PC-9 (cell line): ENCODE measurements around the gene GBE1. TPM values are rescaled to one million over a fixed set of nuclear protein-coding genes. Genes with fewer than 3 reads are reported as not detected.

Experiments
- BruUV-seq: library from RNA; stranded (reverse); fragments of 400-500 nt; replicated peaks from 2 replicates; lab custom pipeline; 2021; lab: Mats Ljungman, UMichigan
- CTCF ChIA-PET: fragments of 300-600 bp; sonication (Branson Sonifier 250); formaldehyde crosslinking; loops from one replicate; lab custom pipeline; 2022; ENCODE audit warnings: antibody characterized with exemption; lab: Charles Lee
- POLR2A ChIA-PET: fragments of 300-600 bp; sonication (Branson Sonifier 250); formaldehyde crosslinking; loops from one replicate; lab custom pipeline; 2022; ENCODE audit warnings: antibody characterized with exemption; ENCODE audit not compliant: unreplicated experiment; lab: Charles Lee
- DNase-seq, 2 experiments: peaks; one replicate each; pipeline versions ENCODE4 v3.0.0 to v3.0.0-alpha.2; 2015 to 2022; ENCODE audit warnings: mixed read lengths in 1 of 2
- H2AFZ ChIP-seq: fragments of 200-600 bp; sonication (generic); 2 replicates; pipeline ENCODE4 v1.8.1; 2017; ENCODE audit warnings: antibody characterized with exemption
- H3F3A ChIP-seq: fragments of 200-600 bp; sonication (generic); 2 replicates; pipeline ENCODE4 v1.8.1; 2017; ENCODE audit warnings: antibody characterized with exemption, mild to moderate bottlenecking, low read depth; ENCODE audit not compliant: insufficient read depth
- H3K27ac ChIP-seq: fragments of 200-600 bp; sonication (generic); 2 replicates; pipeline ENCODE4 v1.6.1; 2016; ENCODE audit warnings: mixed run types
- H3K27me3 ChIP-seq: fragments of 200-600 bp; sonication (generic); 2 replicates; pipeline ENCODE4 v1.6.1; 2016; ENCODE audit warnings: low read depth, mixed run types; ENCODE audit not compliant: insufficient read depth
- H3K36me3 ChIP-seq: fragments of 200-600 bp; sonication (generic); 2 replicates; pipeline ENCODE4 v1.6.1; 2016; ENCODE audit warnings: low read depth, mixed run types
- H3K4me1 ChIP-seq: fragments of 200-600 bp; sonication (generic); replicated peaks from 2 replicates; pipeline ENCODE4 v1.6.1; 2016; ENCODE audit warnings: mixed run types; ENCODE audit not compliant: insufficient read depth
- H3K4me2 ChIP-seq: fragments of 200-600 bp; sonication (generic); 2 replicates; pipeline ENCODE4 v1.6.1; 2017; ENCODE audit warnings: mixed run types
- H3K4me3 ChIP-seq: fragments of 200-600 bp; sonication (generic); 2 replicates; pipeline ENCODE4 v1.6.1; 2016; ENCODE audit warnings: mixed run types
- H3K79me2 ChIP-seq: fragments of 200-600 bp; sonication (generic); 2 replicates; pipeline ENCODE4 v1.6.1; 2017; ENCODE audit warnings: low read depth, mixed run types
- H3K9me2 ChIP-seq: fragments of 200-600 bp; sonication (generic); 2 replicates; pipeline ENCODE4 v1.8.1; 2017; ENCODE audit warnings: mild to moderate bottlenecking; ENCODE audit not compliant: insufficient read depth
- H3K9me3 ChIP-seq: fragments of 200-600 bp; sonication (generic); 2 replicates; pipeline ENCODE4 v1.8.1; 2016; ENCODE audit warnings: low read depth; ENCODE audit not compliant: insufficient read depth
- H4K20me1 ChIP-seq: fragments of 200-600 bp; sonication (generic); 2 replicates; pipeline ENCODE4 v1.8.1; 2017; ENCODE audit not compliant: insufficient read depth
- EZH2 ChIP-seq: fragments of 200-600 bp; sonication (generic); IDR thresholded peaks from 2 replicates; pipeline ENCODE4 v1.8.0; 2017; ENCODE audit warnings: antibody characterized with exemption, low read depth
- intact Hi-C: fragments of 100-400 bp; cut with micrococcal nuclease; formaldehyde crosslinking; loops from one replicate; pipeline ENCODE4 v1.10.0; 2022; ENCODE audit not compliant: unreplicated experiment
- total RNA-seq: library from RNA; stranded (reverse); gene quantifications from 2 replicates; pipeline ENCODE4 v1.2.3, GENCODE V29; 2021
- TF ChIP-seq, protein P1 (sequence below): fragments of 200-600 bp; sonication (generic); conservative IDR thresholded peaks from 2 replicates; pipeline ENCODE4 v1.6.1; 2017; ENCODE audit warnings: mixed run types, antibody characterized with exemption, mild to moderate bottlenecking, moderate library complexity

GBE1 gene
- total RNA-seq, 1 experiment from 2014 or later: 31.2 TPM

DNA sequence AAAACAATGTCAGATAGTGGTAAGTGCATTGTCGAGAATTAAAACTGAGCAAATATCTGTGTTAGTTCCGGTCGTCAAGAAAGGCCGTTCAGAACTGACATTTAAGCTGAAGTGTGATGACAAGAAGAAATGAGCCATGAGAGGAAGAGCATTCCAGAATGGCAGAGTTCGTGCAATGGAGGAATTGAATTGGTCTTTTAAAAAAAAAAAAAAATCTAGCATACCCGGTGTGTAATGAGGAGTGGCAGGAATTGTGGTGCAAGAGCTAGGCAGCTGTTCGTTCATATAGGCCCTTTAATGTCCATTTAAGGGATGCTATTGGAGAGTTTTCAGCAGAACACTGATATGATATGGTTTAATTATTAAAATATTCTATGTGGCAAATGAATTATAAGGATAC is 2.6 kb upstream of the GBE1 start:
- Histone ChIP-seq H3K4me3 (no peak overlapping the region), H3K9me3 (no peaks in the 10 kb centered on the region), H3K9me2 (no peaks in the 10 kb centered on the region), H4K20me1 (no peaks in the 10 kb centered on the region), H2AFZ (no peak overlapping the region), H3K4me2 (no peak overlapping the region), H3K27ac (no peak overlapping the region), H3F3A (peaks cover 21% of the 10 kb centered on the region; the same call in 1 of the 2 replicates), H3K36me3 (0 out of 2 replicates have a peak, but pooled peaks cover 2% of the 10 kb centered on the region), H3K79me2 (peaks cover 7% of the 10 kb centered on the region), H3K4me1 (peaks cover 22% of the 10 kb centered on the region), H3K27me3 (no peaks in the 10 kb centered on the region)
- ChIA-PET CTCF (no interaction called here), POLR2A (no interaction called here)
- TF ChIP-seq, protein P1, sequence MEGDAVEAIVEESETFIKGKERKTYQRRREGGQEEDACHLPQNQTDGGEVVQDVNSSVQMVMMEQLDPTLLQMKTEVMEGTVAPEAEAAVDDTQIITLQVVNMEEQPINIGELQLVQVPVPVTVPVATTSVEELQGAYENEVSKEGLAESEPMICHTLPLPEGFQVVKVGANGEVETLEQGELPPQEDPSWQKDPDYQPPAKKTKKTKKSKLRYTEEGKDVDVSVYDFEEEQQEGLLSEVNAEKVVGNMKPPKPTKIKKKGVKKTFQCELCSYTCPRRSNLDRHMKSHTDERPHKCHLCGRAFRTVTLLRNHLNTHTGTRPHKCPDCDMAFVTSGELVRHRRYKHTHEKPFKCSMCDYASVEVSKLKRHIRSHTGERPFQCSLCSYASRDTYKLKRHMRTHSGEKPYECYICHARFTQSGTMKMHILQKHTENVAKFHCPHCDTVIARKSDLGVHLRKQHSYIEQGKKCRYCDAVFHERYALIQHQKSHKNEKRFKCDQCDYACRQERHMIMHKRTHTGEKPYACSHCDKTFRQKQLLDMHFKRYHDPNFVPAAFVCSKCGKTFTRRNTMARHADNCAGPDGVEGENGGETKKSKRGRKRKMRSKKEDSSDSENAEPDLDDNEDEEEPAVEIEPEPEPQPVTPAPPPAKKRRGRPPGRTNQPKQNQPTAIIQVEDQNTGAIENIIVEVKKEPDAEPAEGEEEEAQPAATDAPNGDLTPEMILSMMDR: no peak
- TF ChIP-seq EZH2: no peak
- BruUV-seq: no TSS peak
- intact Hi-C loops: no loop called here
- DNase-seq: no peak

DNA sequence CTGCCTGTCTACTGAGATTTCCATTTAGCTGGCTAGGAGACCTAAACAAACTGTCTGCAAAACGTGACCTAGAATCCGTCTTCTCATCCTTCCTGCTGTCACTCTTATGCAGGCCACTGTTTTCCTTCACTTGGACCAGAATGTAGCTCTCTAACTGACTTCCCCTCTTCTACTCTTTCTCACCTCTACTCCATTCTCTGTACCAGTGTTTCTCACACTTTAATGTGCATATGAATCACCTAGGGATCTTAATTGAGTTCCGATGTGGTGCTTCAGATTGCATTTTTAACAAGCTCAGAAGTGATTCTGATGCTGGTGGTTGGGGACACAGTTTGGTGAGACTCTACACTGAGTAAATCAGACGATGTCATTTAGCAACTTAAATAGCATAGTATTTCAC is 1.6 kb upstream of the GBE1 start:
- H3K27me3 ChIP-seq: no peaks in the 10 kb centered on the region
- no peaks in the 10 kb centered on the region for H3K9me2 ChIP-seq
- H3K9me3 ChIP-seq: no peaks in the 10 kb centered on the region
- no peaks in the 10 kb centered on the region for H4K20me1 ChIP-seq
- peaks cover 21% of the 10 kb centered on the region; the same call in 1 of the 2 replicates for H3F3A ChIP-seq
- peaks cover 24% of the 10 kb centered on the region for H3K4me1 ChIP-seq
- CTCF ChIA-PET: no interaction called here
- no TSS peak for BruUV-seq
- intact Hi-C loops: no loop called here
- no peak overlapping the region for H2AFZ ChIP-seq
- no peak overlapping the region for H3K4me3 ChIP-seq
- no peak overlapping the region for H3K4me2 ChIP-seq
- TF ChIP-seq, protein P1: no peak
- TF ChIP-seq EZH2: no peak
- no peak for DNase-seq
- H3K79me2 ChIP-seq: peaks cover 8% of the 10 kb centered on the region
- POLR2A ChIA-PET: interaction anchor here (0.6 kb wide), 1 partner anchor 23 kb away, joined by 3 read pairs; no protein-coding TSS in a partner anchor
- H3K36me3 ChIP-seq: 0 out of 2 replicates have a peak, but pooled peaks cover 4% of the 10 kb centered on the region
- H3K27ac ChIP-seq: no peak overlapping the region

DNA sequence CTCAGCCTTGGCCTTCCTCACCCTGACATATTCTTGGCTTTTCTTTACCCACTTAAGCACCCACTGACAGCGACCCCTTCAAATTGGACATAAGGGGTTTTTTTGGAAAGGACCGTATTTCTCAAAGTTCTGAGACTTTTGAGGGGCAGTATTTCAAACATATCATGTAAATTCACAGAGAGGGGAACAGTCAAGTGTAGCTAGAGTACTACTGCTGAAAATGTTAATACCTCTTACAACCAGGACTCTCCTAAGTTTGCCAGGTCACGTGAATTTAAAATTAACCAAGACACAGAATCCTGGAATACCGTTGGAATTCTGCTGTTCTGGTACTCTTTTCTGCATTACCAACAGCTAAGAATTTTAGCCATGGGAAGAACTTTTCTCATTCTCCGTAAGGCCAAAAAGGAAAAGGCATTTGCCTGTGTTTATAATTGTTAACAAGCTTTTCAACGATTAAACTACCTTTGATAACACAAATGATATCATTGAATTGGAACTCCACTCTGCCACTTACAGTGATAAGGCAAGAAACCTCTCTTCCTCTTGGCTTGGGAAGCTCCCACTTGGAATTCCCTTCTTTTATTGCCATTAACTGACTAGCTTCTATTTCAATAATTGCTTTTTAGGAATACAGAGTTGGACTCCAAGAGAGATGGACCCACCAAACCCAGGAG is 597 bp upstream of the GBE1 start:
- Histone ChIP-seq H3F3A (peaks cover 21% of the 10 kb centered on the region; the same call in 1 of the 2 replicates), H3K36me3 (0 out of 2 replicates have a peak, but pooled peaks cover 4% of the 10 kb centered on the region), H3K4me1 (peaks cover 24% of the 10 kb centered on the region), H3K79me2 (peaks cover 8% of the 10 kb centered on the region), H3K9me3 (no peaks in the 10 kb centered on the region), H3K4me2 (peak overlapping the region; percentile 83), H3K9me2 (no peaks in the 10 kb centered on the region), H3K4me3 (peak overlapping the region; percentile 63), H3K27me3 (no peaks in the 10 kb centered on the region), H3K27ac (peak overlapping the region; percentile 89), H2AFZ (peak overlapping the region; percentile 82), H4K20me1 (no peaks in the 10 kb centered on the region)
- intact Hi-C loops: loop anchor here (2.0 kb wide), 3 partner anchors 19 to 95 kb away; no protein-coding TSS in a partner anchor
- ChIA-PET CTCF (no interaction called here), POLR2A (no interaction called here)
- DNase-seq: no peak
- TF ChIP-seq, protein P1: no peak
- no peak for TF ChIP-seq EZH2
- BruUV-seq: no TSS peak
